GM21367 (cell line): ENCODE measurements around the gene PTPRG.

Experiments
- ATAC-seq: cut with Tn5 transposase; IDR thresholded peaks from one replicate; pipeline ENCODE4 v1.9.1; 2021; ENCODE audit not compliant: unreplicated experiment

PTPRG gene

GRCh38 chr3:61913701-61914100 is 352.3 kb downstream of the PTPRG start:
- ATAC-seq: no peak

DNA sequence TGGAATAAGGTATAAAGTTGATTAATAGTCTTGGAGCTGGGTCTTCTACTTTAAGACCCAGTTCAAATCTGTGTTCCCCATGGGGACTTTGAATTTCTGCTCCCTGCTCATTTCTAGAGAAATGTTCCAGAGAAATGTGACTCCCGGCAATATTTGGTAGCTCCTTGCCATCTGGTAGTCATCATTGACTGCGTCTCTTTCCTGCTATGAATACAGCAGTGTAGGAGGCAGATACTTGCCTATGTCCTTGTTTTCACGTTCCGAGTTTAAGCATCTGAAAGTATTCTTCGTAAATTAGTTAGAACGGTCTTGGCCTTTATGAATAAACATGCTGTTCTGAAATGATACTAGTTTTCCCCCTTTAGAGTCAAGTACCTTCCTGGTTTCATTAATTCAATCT is 352.9 kb downstream of the PTPRG start:
- ATAC-seq: no peak

DNA sequence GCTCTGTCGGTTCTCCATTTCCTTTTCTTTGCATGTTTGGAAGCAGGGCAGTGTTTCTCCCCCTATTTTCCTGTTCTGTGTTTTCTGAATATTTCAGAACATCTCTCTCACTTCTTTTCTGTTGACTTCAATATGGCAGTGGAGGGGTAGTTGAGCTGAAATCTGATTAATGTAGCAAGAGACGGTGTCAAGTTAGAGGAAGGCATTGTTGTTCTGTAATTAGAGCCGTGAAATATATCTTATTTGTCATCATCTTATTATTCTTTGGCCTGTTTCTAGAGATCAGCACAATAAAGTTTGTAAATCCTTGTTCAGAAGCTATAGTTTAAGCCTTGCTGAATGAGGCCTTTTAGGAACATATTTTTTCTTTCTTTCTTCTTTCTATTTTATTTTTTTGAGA is 353.9 kb downstream of the PTPRG start:
- ATAC-seq: no peak

- no peak for ATAC-seq
Measured at GRCh38 chr3:61919371-61919770, 358.0 kb downstream of the PTPRG start.

DNA sequence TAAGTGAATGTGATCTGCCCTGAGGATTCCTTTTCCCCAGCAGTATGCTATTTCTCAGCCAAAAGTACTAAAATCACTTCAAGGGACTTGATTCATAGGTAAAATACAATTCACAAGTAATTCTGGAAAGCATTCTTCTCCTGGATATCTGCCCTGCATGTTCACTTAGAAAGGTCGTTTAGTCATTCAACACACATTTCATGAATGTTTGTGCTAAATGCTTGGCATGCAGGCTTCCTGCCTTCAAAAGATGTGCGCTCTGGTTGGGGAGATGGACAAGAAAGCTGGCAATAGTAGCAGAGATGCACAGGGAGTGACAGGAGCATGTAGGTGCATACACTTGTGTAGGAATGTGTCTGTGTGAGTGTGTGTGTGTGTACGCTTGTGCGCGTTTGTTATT is 360.7 kb downstream of the PTPRG start:
- ATAC-seq: no peak

DNA sequence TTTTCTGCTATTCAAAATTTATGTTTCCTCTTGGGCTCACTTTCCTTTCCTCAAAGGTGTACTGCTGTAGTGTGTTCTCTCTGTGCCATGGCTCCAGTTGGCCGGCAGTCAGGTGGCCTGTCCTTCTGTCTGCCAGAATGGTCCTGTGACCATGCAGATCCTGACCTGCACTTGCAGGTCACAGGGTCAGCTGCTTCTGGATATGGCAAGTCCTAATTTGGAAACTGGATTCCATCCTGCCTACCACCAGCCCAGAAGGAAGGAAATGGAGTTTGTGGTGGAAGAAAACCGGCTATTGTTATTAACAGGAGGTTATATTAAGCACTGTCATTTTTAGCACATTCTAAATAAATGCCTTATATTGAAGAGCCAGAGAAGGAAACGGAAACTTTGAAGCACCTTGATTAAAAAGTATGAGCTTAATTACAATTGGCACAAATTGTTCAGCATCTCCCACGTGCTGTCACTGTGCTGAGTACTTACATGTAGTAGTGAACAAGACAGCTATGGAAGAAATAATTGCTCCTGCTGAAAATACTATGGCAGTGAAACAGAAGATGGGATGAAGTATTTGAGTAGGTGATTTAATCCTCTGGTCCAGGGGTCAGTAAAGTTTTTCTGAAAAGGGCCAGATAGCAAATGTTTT is 362.8 kb downstream of the PTPRG start:
- ATAC-seq: no peak

- no peak for ATAC-seq
Measured at GRCh38 chr3:61924991-61925390, 363.6 kb downstream of the PTPRG start.

DNA sequence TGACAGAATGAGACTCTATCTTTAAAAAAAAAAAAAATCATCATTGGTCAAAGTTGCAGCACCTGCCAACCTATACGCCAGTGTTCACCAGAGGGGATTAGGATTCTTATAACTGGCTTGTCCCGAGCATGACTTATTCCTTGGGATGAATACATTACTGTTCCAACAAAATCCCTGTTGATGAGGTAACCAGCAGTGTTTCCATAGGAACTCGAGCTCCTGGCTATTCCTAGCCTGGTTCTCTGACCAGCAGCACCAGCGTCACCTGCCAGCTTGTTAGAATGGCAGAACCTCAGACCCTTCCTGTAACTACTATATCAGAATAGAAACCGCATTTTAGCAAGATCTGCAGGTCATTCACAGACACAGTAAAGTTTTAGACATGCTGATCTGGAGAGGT is 364.4 kb downstream of the PTPRG start:
- no peak for ATAC-seq

DNA sequence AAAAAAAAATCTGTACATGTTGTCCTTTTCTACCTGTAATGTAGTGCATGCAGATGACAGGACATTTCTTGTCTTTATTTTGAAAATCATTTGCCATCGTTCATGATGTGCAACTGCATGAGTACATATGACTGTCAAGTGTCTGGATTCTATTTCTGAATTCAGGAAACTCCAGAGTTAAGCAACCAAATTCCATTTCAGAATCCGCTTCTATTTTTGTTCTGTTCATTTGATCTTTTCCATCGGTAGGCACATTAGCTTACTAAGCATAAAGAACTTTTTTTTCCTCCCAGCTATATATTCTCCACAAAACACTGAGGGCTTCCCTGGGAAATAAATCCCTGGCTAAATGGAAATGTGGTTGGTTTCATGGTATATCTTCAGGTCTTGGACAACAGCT is 365.6 kb downstream of the PTPRG start:
- no peak for ATAC-seq

GRCh38 chr3:61927332-61927731 is 366.0 kb downstream of the PTPRG start:
- no peak for ATAC-seq

DNA sequence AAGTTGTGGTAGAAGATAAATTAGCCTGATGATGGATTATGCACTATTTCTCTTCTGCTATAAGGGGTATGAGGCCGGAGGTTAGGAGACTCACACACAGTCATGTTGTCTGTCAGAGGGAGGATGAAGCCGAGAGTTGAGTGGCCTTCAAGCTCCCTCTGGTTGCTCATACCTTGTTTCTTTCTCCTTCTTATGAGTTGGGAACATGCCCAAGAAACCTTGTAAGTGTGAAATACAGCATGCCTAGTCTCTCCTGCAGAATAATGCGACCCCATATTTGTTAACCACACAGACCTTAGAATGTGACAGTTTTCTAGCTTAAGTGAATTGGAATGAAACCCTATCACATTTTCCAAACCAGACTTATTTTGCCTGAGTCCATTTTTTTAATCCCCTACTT is 366.7 kb downstream of the PTPRG start:
- ATAC-seq: no peak

DNA sequence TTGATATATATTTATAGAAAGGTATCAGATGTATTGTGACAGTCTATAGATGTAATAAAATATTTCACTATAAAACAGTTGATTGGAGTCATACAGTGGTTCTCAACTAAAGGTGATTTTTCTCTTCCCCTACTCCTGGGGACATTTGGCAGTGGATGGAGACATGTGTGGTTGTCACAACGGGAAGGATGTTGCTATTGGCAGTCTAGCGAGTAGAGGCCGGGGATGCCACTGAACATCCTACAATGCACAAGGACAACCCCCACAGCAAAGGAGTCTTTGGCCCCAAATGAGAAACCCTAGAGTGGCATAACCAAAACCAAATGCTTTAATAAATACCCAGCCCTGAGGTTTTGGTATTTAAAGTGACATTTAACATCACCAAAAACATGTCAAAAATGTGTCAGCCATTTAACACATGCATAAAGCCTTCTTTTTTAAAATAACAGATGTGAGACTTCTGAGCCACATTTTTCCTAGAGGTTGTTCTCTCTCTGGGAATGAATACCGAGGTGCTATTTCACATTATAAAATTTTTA is 367.5 kb downstream of the PTPRG start:
- no peak for ATAC-seq

DNA sequence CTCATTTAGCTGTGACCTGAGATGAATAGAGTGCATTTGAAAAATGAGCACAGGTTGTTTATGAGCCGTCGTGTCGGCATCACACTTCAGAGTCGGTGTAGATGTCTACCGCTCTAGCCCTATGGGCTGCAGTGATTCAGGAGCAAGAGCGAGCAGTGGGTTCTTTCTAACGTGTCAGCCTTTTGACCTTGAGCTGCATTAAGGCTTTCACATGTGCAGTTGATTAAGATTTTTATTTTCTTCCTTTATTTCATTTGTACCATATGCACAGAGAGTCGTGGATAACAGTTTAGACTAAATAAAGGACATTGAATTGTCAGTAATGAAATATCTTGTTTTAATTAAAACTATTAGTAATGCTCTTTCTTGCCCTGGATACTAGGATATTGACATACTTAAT is 368.2 kb downstream of the PTPRG start:
- ATAC-seq: no peak

- no peak for ATAC-seq
Measured at GRCh38 chr3:61932499-61932898, 371.1 kb downstream of the PTPRG start.

DNA sequence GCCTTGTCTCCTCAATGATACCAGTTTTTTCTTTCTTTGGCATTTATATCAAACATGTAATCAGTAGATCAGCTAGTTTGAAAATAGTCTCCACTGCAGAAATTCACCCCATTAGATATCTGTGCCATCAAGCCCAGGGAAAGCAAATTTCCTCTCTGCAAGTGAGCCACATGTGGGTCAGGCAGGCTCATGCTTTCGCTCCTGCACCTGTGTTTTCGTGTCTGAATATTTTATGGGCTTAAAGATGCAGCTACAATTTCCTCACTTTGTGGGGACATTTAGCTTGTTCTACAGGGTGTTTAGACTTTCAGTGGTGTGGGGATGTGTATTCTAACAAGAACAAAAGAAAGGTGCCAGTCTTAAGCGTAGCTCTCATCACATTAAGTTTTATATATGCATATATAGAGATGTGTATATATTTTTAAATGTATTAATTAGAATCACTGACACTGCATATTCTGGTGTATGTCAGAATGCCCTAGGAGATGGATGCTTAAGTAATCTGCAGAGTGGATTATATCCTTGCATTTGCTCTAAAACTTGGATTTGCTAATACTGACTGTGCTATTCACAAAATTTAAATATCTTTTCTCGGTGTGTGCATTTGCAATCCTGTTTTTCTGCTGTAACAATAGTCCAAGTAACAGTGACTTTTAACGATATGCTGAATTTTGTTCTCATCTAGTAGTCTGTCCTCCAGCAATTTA is 372.6 kb downstream of the PTPRG start:
- ATAC-seq: no peak

- no peak for ATAC-seq
Measured at GRCh38 chr3:61934505-61934871, 373.1 kb downstream of the PTPRG start.

GRCh38 chr3:61935814-61936213 is 374.4 kb downstream of the PTPRG start:
- no peak for ATAC-seq

- ATAC-seq: no peak
Measured at GRCh38 chr3:61936344-61936937, 375.1 kb downstream of the PTPRG start.

- ATAC-seq: no peak
Measured at GRCh38 chr3:61937477-61937876, 376.1 kb downstream of the PTPRG start.

DNA sequence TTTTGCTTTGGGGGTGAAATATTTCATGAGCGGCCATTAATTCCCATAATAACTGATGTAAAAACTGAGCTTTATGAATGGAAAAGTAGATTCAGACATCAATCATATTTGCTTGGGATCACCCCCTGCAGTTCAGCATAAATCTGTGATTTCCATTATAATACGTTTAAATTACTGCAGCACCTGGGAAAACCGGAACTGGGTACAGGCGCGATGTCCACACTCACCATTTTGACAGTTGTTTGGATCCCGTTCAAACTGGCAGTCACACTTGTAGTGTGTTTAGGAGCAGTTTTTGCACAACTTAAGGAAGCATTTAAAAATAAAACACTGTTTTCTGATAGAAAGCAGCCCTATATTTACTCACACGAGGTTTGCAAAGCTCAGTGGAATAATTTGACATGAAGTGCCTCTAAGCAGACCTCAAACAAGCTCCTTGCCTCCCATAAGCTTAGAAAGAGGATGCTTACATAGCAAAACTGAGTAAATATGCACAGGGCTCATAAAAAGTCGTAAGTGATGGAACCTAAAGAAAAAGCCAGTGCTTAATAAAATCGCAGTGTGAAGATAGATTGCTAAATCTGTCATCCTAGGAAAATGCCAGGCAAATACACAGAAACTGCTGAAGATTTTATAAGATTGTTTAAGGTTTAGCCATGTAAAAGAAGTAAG is 377.6 kb downstream of the PTPRG start:
- ATAC-seq: no peak

- no peak for ATAC-seq
Measured at GRCh38 chr3:61940236-61940635, 378.9 kb downstream of the PTPRG start.

- ATAC-seq: no peak
Measured at GRCh38 chr3:61943975-61944374, 382.6 kb downstream of the PTPRG start.
